GM21737 (cell line): ENCODE data around the gene HS3ST2.
"Not testable (repeated sequence)": the region's sequence is repeated elsewhere in the genome, so short reads cannot be mapped to it uniquely, and the experiment has no call there.

Source experiments
- ATAC-seq: cut with Tn5 transposase; IDR thresholded peaks from one replicate; pipeline ENCODE4 v1.9.1; 2021; ENCODE audit warnings: mild to moderate bottlenecking, moderate library complexity; ENCODE audit not compliant: unreplicated experiment

Gene HS3ST2

DNA sequence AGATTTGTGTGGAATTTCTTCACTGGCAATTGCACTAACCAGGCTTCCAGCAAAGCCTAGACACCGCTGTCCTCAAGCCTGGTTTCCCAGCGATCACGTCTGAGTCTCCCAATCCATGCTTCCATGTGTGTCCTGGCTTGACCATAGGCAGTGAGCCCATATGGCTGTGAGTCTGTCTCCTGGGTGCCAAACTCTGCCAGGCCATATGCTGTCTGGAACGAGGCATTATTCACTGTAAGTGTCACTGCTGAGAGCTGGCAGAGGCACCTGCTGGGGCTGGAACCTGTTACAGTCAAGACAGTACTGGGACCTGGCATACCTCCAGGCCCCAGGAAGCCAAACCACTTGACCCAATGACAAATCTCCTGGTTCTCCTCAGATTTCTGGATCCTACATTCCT is 60.4 kb downstream of the HS3ST2 start:
- no peak for ATAC-seq

DNA sequence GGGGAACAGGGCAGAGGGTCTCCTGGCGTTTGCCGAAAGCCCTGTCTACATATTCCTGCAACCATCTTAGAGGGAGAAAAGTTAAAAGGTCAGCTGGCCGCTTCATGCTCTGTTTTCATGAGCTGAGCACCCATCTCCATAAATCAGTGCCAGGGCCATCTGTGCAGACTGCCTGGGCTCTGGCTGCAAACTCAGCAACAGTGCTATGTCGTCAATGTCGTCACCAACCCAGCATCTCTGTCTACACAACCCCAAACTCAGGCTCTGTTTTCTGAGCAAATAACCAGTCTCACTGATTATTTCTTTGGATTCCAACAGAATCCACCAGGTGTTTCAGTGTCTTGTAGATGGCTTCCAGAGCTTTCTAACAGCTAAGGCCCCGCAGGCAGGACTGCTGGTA is 65.0 kb downstream of the HS3ST2 start:
- ATAC-seq, result no peak

DNA sequence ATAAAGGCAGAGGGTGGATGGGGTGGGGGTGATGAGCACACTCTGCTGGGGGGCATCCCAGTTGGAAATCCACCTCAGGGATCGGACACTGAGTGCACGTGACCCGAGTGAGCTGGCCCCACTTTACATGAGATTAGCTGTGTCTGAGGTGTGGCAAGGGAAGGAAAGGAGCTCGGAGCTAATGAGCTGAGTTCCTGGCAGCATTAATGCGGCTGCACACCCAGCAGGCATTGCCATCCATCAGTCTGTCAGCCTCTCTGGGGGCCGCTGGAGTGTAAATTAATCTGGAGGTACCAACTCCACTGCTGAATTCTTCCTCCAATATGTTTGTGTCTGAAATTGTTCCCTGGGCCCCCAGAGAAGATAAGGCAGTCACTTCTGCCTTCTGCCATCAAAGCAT is 65.5 kb downstream of the HS3ST2 start:
- no peak for ATAC-seq

DNA sequence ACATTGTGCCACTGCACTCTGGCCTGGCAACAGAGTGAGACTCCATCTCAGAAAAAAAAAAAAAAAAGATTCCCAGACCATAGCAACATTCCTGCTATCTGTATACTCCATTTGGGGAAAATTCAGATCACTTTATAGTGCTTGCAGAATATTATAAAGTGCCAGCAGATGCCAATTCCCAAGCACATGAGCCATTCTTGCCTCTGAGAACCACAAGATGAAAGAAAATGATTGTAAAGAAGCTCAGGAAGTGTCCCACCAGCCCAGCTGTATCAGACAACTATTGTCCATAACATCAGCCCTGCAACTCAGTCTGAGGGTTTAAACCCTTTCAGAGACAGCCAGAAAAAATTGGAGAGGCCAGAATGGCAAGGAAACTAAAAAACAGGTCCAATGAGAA is 69.0 kb downstream of the HS3ST2 start:
- ATAC-seq, result no peak

DNA sequence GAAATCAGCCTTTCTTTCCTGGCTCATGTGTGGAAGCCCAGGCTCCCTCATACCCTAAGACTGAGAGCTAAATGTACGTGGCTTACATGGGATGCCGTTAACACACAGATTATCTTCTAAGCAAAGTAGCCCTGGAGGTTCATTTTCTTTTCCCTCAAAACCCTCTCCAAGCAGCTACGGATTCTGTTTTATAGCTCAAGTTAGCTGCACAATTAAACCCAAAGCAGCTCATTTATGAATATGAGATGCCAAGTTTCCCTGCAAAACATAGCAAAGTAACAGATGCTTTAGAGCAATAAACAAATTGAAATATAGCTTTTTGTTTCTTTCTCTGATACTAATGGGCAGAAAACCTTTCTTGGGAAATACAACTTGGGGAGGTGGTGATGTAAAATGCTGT is 72.0 kb downstream of the HS3ST2 start:
- ATAC-seq, result no peak

DNA sequence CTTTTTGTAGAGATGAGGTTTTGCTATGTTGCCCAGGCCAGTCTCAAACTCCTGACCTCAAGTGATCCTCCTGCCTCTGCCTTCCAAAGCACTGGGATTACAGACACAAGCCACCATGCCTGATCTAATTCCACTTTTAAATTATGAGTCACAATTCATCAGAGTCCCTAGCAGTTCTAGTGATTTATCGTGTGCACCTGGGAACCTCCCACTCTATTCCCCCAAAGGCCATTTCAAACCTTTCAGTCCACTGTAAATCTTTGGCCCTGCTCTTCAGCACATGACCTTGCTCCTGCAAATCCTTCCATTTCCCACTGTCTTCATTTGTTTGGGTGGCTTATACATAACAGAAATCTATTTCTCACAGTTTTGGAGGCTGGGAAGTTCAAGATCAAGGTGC is 73.0 kb downstream of the HS3ST2 start:
- ATAC-seq, result no peak

DNA sequence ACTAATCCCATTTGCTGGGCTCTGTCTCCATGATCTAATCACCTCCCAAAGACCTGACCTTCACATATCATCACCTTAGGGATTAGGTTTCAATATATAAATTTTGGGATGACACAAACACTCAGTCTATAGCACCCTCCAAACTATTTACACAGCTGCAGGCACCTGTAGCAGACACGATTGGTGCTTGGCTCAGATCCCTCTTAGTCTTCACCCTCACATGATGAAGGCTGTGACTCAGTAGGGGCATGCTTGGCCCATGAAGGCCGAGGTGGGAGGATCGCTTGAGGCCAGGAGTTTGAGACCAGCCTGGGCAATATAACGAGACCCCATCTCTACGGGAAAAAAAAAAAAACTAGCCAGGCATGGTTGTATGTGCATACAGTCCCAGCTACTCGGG is 73.5 kb downstream of the HS3ST2 start:
- no peak for ATAC-seq

DNA sequence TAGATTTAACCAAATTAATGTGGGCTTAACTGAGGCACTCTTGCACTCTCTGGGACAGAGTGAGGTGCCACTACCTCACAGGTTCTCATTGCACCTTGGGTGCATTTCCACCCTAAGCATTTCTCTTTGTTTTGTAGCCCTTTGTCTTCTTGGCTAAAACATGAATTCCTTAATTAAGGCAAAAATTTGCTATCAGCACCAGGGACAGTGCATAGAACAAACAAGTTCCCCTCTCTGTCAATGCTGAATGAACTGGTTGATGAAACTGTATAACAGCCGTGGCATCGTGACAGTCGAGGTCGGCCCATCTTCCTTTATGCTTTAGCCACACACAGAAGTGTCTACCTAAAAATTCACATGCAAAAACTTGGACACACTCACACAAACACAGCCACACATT is 74.8 kb downstream of the HS3ST2 start:
- ATAC-seq, result no peak

DNA sequence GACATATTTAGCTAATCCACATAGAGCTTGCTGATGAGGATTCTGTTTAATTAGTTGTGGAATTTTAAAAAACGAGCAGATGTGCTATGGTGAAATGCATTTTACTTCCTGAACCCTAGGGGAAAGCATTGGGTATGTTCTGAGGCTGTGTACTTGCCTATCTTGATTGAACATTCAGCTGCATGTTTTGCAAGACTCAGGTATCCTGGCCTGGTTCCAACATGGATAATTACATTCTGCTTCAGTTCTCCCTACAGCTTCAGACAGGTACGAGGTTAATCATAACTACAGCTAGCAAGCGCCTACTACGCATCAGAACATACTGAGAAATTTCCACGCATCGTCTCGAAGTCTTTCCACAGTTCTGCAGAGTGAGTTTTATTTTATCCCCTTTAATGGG is 77.0 kb downstream of the HS3ST2 start:
- no peak for ATAC-seq

DNA sequence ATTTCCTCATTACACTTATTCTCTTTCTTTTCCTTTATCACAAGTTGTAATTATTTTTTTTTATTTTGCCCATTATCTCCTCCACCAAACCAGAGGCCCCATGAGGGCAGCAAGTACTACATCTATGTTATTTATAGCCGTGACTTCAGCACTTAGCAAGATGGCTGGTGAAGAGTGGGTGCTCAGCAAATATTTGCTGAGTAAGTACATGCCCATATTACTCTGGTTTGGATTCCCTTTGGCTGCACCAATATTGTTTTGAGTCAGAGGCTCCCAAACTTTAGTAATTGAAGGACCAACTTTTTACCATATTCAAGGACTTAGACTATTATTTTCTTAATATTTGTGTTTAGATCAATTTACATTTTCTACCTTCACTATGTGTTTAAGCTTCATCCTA is 83.2 kb downstream of the HS3ST2 start:
- ATAC-seq, result no peak

DNA sequence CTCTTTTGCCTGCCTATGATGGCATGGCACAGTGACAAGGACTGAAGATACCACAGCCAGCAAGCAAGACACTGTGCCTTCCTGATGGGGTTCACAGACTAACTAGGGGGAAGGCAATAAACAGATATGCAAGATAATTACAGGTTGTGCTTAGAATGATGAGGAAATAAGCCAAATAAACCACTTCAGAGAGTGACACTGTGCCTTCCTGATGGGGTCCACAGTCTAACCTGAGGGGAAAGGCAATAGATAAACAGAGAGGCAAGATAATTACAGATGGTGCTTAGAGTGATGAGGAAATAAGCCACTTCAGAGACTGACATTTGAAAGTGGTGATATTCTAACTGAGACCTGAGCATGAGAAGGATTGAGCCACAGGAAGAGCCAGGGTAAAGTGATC is 84.2 kb downstream of the HS3ST2 start:
- no peak for ATAC-seq

DNA sequence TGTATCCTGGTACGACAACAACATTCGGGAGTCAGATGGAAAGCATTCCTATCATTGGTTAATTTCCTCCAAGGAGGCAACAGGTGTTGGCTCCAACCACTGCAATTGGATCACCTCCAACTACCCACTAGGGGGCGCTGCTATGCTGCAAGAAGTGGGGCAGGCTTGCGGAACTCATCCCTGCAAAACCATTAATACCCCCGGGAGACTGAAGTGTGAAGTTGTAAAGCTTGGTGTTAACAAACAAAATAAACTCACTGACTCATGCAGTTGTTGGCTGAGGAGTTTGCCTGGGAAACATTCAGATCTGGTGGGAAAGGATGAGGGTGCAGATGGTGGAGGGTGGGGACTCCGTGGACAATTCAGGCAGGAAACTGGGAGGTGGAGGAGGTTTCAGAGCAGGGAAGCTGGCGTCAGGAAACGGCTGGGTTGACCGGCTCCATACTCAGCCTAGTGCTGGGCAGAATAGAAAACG is 84.9 kb downstream of the HS3ST2 start:
- ATAC-seq, result no peak

DNA sequence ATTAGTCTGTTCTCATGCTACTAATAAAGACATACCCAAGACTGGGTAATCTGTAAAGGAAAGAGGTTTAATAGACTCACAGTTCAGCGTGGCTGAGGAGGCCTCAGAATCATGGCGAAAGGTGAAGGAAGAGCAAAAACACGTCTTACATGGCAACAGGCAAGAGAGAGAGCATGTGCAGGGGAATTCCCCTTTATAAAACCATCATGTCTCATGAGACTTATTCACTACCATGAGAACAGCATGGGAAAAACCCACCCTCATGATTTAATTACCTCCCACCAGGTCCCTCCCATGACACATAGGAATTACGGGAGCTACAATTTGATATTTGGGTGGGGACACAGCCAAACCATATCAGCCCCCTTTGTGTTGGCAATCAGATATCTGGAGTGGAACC is 85.6 kb downstream of the HS3ST2 start:
- ATAC-seq, result not testable (repeated sequence)

DNA sequence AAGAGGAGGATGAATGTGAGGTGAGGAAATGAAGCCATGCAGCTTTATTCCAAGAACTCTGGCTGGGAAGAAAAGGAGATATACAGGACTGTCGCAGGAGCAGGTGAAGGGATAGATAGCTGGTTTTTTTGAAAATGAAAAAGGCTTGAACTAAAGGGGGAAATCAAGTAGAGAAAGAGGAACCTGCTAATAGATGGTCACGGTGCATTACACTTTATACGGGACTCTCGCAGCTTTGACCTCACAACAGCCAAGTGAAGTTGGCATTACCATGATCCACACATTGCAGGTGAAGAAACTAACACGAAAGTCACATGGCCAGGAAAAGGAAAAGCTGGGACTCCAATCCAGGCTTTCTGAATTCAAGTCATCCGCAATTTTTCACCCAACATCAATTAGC is 86.9 kb downstream of the HS3ST2 start:
- no peak for ATAC-seq

DNA sequence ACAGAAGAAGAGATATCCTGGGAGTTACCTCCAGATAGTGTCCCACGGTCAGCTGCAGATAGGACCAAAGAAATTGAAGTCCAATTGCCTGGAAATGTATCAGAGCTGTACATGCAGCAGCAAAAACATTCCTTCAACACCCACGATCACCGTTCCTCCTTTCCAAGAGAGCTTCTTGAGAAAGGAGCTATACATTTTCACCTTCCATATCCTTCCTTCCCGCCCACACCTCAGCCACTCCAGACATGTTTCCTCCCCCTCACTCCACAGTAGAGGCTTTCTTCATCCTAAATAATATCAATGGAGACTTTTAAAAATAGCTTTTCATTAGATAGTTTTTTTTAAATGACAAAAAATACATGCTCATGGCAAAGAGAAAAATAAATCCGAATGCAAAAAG is 87.6 kb downstream of the HS3ST2 start:
- no peak for ATAC-seq

DNA sequence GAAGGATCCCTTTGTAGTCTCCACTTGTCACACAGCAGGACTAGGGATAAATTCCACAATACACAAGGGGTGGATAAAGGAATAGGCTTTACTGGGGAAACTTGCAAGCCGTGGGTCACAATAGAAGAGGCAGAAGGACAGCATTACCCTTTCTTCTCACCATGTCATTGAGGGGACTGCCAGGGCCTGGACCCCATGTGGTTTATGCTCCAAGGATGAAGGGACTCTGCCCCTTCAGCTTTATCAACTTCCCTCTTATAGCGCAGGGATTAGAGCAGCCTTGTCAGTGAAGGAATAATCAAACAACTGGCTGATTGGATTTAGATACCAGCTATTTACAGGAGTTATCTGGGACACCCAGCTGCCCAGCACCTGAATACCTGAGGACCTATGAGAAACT is 89.8 kb downstream of the HS3ST2 start:
- ATAC-seq, result no peak

DNA sequence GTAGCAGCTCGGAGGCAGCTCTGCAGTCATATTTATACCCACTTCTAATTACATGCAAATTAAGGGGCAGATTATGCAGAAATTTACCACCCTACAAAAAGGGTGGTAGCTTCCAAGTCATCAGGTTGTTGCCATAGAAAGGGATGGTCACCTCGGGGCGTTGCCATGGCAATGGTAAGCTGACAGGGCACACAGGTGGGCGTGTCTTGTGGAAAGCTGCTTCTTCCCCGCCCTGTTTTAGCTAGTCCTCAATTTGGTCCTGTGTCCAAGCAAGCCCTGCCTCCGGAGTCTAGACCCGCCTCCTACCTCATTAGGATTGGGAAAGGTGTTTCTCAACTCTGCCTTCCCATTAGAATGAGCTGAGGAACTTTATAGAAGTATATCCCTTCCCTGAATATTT is 98.7 kb downstream of the HS3ST2 start:
- ATAC-seq, result no peak

DNA sequence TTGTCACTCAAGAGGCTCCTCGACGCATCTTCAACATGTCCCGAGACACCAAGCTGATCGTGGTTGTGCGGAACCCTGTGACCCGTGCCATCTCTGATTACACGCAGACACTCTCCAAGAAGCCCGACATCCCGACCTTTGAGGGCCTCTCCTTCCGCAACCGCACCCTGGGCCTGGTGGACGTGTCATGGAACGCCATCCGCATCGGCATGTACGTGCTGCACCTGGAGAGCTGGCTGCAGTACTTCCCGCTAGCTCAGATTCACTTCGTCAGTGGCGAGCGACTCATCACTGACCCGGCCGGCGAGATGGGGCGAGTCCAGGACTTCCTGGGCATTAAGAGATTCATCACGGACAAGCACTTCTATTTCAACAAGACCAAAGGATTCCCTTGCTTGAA is 101.0 kb downstream of the HS3ST2 start:
- no peak for ATAC-seq

DNA sequence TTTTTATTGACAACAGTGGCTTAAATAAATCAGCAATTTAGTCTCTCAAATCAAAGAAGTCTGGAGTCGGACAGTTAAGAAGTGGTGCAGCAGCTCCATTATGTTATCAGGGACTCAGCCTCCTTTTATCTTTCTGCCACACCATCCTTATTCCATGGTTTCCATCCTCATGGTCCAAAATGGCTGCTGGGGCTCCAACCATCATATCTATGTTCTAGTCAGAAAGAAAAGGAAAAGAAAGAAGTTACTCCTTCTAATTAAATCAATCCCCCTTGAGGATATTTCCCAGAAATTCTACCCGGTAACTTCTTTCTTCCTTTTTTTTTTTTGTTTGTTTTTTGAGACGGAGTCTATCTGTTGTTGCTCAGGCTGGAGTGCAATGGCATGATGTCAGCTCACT is 109.5 kb downstream of the HS3ST2 start:
- no peak for ATAC-seq

DNA sequence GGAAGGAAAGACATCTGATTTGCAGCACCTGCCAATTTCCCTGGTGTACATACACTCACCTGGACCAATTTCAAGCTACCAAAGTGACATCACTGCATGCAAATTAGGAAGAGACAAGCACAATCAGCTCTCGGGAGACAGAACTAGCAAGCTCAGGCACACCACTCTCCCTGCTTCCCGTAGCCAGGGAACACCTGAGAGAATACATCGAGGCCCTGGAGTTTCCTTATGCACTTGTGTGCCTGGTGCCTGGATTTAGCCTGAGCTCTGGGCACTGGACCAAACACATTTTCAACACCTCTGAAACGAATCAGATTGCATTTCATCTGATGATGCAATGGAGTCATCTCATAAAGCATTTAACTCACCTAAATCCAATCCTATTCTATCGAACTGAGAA is 110.5 kb downstream of the HS3ST2 start:
- ATAC-seq, result no peak

DNA sequence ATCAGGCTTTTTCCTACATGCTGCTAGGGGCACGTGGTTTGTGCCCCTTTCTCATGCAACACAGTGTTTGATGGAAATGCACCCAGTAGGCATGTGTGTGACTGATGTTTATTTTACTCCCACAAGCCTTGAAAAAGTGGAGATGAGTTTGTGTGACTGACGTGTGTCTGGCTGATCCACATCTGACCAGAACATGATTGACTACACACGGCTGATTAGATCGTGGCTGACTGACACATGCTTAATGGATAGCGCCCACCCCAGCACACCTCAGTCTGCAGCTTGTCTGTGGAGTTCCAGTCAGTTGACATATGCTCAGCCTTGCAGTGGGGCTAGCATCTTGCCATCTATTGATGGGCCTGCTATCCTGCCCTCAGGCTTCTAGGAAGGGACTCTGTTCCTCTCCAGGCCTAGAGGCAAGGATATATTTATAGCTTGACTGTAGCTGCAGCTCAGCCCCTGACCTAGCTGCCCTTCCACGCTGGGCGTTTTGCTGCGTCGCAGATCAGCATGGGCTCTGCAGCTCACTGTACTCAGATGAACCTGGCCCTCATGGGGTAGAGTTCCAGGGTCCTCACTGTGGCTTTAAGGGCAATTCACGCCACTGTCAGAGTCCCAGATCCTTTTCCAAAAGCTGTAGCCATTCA is 112.3 kb downstream of the HS3ST2 start:
- no peak for ATAC-seq

DNA sequence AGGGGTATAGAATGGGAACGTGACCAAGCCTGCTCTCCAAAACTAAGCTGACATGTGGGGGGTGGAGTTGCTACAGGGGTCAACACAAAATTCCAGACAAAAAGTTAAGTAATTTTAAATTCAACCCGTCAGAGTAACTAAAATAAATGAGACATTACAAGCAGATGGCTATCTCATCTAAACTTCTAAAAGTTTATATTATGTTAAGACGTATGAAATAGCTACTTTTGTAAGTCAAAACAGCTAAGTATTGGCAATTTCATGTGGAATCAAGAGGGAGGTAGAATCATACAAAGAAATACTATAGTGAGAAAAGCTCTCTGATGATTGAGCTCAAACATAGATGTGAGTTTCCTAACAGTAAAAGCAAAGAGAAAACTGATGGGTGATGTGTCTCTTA is 113.3 kb downstream of the HS3ST2 start:
- ATAC-seq, result no peak

DNA sequence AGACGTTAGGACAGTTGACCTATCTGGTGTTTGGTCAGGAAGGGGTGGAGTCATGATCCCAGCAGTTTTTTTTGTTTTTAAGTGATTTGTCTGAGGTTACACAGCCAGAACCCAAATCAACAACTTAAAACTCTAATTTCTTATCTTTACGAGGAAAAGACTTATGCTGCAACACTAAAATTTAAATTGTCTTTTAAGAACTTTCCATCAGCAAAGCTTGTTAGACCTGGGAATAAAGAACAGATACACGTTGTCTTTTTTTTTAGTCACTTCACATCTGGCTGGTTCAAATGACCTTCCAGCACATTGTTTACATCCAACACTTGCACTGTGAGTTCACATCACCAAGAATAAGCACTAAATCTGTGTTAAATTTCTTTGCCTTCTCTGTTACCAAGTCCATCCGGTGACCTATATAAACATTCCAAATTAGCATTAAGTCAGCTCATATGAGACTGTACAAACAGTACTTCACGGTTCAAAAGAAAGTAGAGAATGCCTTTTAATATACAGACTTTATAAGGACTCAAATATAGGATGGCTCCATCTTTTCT is 115.0 kb downstream of the HS3ST2 start:
- ATAC-seq, result no peak
